CD4-positive, alpha-beta T cell treated with Interleukin-21 for 1 hour (primary cell): Measurements from ENCODE around the gene METTL23.

ENCODE experiments used
- DNase-seq: peaks from one replicate; pipeline ENCODE4 v3.0.0-alpha.2; 2020

METTL23 gene

GRCh38 chr17:76726776-76727718, at the start of gene METTL23:
TSS of gene METTL23 (plus strand) at chr17:76726839. CDS start at chr17:76729711, 2,872 bp downstream.
- DNase-seq, result no peak

GRCh38 chr17:76677406-76677805, 49.2 kb upstream of the METTL23 start:
- DNase-seq, result no peak

GRCh38 chr17:76678330-76678729, 48.3 kb upstream of the METTL23 start:
- DNase-seq, result peak; percentile 46

- no peak for DNase-seq
These were observed 47.4 kb upstream of the METTL23 start for GRCh38 chr17:76679239-76679638.

- peak; percentile 78 for DNase-seq
These were observed 45.2 kb upstream of the METTL23 start for GRCh38 chr17:76681222-76682137.

- peak; percentile 13 for DNase-seq
These were observed 44.3 kb upstream of the METTL23 start for GRCh38 chr17:76682296-76682695.

- DNase-seq, result no peak
These were observed 43.5 kb upstream of the METTL23 start for GRCh38 chr17:76683011-76683755.

- DNase-seq, result no peak
These were observed 42.5 kb upstream of the METTL23 start for GRCh38 chr17:76683921-76684745.

- DNase-seq, result no peak
These were observed 41.9 kb upstream of the METTL23 start for GRCh38 chr17:76684756-76685155.

GRCh38 chr17:76685366-76685765, 41.3 kb upstream of the METTL23 start:
- no peak for DNase-seq

- no peak for DNase-seq
These were observed 40.8 kb upstream of the METTL23 start for GRCh38 chr17:76685846-76686245.

- no peak for DNase-seq
These were observed 39.9 kb upstream of the METTL23 start for GRCh38 chr17:76686538-76687297.

GRCh38 chr17:76687298-76688164, 39.1 kb upstream of the METTL23 start:
- DNase-seq, result no peak

- DNase-seq, result no peak
These were observed 38.4 kb upstream of the METTL23 start for GRCh38 chr17:76688165-76688622.

- no peak for DNase-seq
These were observed 36.8 kb upstream of the METTL23 start for GRCh38 chr17:76689859-76690258.

- DNase-seq, result no peak
These were observed 35.9 kb upstream of the METTL23 start for GRCh38 chr17:76690596-76691280.

- DNase-seq, result no peak
These were observed 35.1 kb upstream of the METTL23 start for GRCh38 chr17:76691379-76692191.
